Ishikawa (cell line): ENCODE results near the gene CACNA1C.

Experiments
- CEBPB ChIP-seq: IDR thresholded peaks from 2 replicates; pipeline ENCODE4 v1.6.1; 2012
- CREB1 ChIP-seq: IDR thresholded peaks from 2 replicates; pipeline ENCODE4 v1.6.1; 2012; ENCODE audit warnings: low read depth
- EGR1 ChIP-seq: IDR thresholded peaks from 2 replicates; pipeline ENCODE4 v1.6.1; 2012
- EP300 ChIP-seq: IDR thresholded peaks from 2 replicates; pipeline ENCODE4 v1.6.1; 2012; ENCODE audit warnings: borderline replicate concordance
- FOXM1 ChIP-seq: IDR thresholded peaks from 2 replicates; pipeline ENCODE4 v1.6.1; 2012; ENCODE audit warnings: low read depth, borderline replicate concordance
- NFIC ChIP-seq: IDR thresholded peaks from 2 replicates; pipeline ENCODE4 v1.6.1; 2012
- RAD21 ChIP-seq: IDR thresholded peaks from 2 replicates; pipeline ENCODE4 v1.6.1; 2012; ENCODE audit warnings: low read depth
- TAF1 ChIP-seq: IDR thresholded peaks from 2 replicates; pipeline ENCODE4 v1.6.1; 2012; ENCODE audit warnings: low read depth, mild to moderate bottlenecking
- TEAD4 ChIP-seq: IDR thresholded peaks from 2 replicates; pipeline ENCODE4 v1.6.1; 2012
- YY1 ChIP-seq: IDR thresholded peaks from 2 replicates; pipeline ENCODE4 v1.6.1; 2012; ENCODE audit warnings: low read depth
- TF ChIP-seq, protein P1 (sequence below): IDR thresholded peaks from 2 replicates; pipeline ENCODE4 v1.6.1; 2012
- TF ChIP-seq, protein P2 (sequence below): IDR thresholded peaks from 2 replicates; pipeline ENCODE4 v1.6.1; 2012; ENCODE audit warnings: low read depth, mild to moderate bottlenecking
- TF ChIP-seq, protein P3 (sequence below): IDR thresholded peaks from 2 replicates; pipeline ENCODE4 v1.6.1; 2012

DNA sequence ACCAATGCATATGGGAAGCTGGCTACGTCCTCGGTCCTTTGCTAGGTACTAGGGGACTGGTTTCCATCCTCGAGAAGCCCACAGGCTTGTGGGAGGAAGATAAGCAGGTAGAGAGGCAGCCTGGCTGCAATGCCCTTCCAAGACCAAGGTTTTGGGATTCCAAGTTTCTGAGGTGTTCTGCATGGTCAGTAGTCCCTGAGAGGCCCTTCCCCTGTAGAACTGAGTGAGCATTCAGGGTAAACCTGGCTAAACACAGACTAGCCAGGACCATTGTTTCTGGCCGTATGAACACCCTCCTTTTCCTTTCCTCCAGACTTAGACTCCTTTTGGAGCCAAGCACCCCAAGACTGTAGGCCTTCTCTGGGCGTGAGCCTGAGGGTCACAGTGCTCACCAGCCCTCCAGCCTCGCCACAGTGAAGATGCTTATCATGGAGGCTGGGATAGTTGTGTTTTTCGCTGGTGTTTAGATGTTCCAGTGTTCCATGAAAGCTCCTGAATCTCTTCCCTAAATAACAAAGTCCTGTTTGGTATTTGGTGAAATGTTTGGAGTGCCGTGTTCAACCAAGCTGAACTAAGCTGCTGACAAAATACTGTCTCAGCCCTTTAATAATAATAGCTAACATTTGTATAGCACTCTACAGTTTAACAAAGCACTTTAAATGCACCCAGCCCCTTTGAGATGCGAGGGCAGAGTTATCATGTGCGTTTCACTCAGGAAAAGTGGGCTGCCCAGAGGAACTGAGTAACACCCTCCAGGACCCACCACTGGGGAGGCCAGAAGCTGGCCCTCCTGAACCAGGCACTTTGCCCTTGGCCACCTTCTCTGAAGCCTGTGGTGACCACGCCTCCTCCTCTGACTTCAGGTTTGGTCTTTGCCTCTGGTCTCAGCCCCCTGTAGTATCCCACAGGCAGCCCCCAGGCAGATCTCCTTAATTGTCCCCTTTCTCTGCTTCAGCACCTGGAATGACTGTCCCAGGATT is 284.5 kb downstream of the CACNA1C start:
- TF ChIP-seq FOXM1 (no peak), CREB1 (no peak), CEBPB (no peak), RAD21 (no peak), EP300 (no peak), TAF1 (no peak), YY1 (no peak), TEAD4 (no peak), NFIC (no peak), EGR1 (no peak)
- TF ChIP-seq, protein P1, sequence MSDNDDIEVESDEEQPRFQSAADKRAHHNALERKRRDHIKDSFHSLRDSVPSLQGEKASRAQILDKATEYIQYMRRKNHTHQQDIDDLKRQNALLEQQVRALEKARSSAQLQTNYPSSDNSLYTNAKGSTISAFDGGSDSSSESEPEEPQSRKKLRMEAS: no peak
- TF ChIP-seq, protein P2, sequence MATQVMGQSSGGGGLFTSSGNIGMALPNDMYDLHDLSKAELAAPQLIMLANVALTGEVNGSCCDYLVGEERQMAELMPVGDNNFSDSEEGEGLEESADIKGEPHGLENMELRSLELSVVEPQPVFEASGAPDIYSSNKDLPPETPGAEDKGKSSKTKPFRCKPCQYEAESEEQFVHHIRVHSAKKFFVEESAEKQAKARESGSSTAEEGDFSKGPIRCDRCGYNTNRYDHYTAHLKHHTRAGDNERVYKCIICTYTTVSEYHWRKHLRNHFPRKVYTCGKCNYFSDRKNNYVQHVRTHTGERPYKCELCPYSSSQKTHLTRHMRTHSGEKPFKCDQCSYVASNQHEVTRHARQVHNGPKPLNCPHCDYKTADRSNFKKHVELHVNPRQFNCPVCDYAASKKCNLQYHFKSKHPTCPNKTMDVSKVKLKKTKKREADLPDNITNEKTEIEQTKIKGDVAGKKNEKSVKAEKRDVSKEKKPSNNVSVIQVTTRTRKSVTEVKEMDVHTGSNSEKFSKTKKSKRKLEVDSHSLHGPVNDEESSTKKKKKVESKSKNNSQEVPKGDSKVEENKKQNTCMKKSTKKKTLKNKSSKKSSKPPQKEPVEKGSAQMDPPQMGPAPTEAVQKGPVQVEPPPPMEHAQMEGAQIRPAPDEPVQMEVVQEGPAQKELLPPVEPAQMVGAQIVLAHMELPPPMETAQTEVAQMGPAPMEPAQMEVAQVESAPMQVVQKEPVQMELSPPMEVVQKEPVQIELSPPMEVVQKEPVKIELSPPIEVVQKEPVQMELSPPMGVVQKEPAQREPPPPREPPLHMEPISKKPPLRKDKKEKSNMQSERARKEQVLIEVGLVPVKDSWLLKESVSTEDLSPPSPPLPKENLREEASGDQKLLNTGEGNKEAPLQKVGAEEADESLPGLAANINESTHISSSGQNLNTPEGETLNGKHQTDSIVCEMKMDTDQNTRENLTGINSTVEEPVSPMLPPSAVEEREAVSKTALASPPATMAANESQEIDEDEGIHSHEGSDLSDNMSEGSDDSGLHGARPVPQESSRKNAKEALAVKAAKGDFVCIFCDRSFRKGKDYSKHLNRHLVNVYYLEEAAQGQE: no peak
- TF ChIP-seq, protein P3, sequence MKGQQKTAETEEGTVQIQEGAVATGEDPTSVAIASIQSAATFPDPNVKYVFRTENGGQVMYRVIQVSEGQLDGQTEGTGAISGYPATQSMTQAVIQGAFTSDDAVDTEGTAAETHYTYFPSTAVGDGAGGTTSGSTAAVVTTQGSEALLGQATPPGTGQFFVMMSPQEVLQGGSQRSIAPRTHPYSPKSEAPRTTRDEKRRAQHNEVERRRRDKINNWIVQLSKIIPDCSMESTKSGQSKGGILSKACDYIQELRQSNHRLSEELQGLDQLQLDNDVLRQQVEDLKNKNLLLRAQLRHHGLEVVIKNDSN: no peak
